Medulla oblongata (tissue), 1 donor: ENCODE data around the gene NKD2.
"Not testable (repeated sequence)": the region's sequence is repeated elsewhere in the genome, so short reads cannot be mapped to it uniquely, and the experiment has no call there.

Experiments
- DNase-seq: peaks from one replicate; pipeline ENCODE4 v3.0.0-alpha.2; 2015; ENCODE audit errors: extremely low spot score

NKD2 gene

DNA sequence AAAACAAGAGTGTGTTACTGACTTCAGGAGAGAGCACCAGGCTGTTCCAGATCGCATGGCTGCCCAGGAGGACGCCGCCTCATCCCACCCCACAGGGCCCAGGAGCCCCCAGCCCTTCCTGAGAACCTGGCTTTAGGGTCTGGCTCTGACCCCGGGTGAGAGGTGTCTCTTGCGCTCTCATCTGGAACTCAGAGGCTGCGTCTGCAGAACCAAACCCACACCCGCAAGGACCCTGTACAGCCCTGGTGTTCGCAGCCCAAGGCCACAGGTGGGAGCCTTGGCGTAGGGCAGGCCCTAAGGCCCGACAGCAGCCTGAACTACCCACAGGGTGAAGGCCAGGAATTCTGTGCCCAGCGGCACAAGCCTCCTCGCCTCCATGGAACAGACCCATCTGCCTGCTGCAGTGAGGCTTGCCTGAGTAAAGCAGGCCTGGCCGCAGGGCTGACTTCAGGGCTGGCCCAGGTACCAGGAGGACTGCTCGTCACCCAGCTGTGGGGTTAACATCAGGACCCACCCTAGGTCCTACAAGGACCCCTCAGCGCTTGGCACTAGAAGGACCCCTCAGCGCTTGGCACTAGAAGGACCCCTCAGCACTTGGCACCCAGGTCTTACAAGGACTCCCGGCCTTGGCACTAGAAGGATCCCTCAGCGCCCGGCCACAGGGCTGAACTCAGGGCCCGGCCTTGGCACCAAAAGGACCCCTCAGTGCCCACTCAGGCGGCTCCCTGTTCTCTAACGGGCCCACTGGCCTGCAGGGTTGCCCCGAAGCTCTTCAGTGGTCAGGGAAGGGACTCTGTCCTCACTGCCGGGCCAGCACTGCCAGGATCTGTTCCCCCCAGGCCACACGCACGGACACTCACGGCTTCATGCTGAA, 48.2 kb downstream of the NKD2 start:
- no peak for DNase-seq

DNA sequence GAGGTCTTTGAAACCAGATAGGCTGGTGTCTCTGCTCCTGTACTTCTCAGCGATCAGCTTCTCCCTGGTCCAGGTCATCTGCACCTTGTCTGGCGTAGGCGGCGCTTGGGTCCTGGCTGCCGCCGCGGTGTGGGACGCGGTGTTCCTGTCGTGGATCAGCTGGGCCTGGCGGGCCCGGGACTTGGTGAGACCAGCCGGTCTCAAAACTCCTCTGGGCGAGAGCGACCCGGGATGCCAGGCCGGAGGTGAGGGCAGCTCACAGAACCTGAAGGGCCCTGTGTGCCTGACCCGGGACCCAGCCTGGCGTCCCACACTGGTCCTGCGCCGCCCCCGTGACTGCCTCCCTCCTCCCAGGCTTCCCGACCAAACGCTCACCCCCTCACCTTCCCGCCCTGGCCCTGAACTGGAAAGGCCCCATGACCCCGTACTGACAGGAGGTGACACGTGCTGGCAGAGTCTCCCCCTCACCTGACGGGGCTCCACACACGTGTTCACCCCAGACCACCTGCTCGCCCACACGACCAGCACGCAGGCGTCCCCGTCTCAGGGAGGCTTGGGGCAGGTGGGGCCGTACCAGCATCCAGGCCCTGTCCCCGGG, 49.0 kb downstream of the NKD2 start:
- no peak for DNase-seq

DNA sequence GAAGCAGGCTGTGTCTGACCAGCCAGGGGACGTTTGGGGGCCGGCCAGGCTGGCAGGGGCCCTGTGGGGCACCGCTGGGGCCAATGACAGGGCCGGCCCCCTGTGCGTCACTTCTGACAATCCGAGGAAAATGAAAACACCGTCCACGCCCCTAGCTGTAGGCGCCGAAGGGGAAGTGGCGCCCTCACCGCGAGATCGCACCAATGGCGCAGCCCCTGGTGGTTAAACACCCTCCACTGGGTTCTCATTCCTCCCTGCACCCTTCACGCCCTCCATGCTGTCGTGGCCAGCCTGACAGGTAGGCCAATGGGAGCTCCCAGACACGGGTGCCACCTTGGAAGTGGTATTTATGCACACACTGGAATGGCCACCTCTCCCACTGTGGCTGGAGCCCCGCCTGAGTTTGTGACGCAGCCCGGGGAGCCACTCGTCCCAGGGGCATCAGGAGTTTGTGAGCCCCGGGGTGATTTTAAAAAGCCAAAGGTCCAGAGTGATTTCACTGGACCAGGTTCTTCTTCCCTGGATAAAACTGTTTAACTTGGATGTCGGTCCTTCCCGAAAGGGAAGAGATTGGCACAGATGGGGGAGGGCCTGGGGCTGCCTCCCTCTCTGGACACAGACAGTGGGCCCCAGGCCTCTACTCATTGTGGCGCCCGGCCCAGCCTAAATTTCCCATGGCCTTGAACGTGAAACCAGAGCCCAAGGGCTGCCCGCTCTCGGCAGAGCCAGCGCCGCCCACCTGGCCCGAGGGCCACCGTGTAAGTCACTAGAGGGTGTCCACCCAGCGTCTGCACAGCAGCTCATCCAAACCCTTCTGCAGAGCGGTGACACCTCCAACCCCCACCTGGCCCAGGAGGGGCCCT, 49.7 kb downstream of the NKD2 start:
- DNase-seq = no peak

DNA sequence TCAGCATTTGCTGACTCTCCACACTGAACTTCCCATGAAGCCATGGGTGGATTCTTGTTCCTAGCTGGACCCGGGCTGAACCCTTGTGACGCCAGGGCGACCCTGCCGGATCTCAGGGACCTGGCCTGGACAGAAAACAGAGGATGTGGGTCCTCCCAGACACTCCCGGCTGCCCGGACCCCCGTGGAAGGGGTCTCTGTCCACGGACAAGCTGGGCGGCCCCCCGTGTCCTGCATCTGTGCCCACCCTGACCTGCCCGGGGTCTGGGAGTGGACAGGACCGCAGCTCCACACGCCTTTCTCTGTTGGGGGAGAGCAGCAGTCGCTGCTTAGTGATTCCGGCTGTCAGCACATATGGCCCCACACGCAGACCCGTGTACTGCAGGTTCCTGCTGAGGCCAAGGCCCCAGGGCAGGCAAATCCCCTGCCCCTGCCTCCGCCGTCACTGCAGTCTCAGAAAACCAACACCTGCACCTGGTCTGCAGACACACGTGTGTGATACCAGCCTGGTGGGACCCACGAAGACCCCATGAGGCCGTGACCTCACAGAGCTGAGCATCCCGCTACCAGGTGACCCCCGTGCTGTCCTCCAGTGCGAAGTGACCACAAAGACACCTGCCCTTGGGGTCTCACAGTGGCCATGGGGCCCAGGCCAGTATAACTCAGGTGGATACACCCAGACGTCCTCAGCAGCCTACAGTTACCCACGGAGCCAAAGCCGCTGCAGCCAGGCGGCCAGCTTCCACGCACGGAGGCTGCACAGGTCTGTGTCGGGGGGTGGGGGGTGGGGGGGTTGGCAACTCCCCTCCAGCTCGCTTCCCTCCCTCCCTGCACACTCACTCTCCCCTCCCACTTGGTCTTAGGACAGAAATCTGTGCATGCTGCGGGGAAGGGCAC, 50.6 kb downstream of the NKD2 start:
- no peak for DNase-seq

DNA sequence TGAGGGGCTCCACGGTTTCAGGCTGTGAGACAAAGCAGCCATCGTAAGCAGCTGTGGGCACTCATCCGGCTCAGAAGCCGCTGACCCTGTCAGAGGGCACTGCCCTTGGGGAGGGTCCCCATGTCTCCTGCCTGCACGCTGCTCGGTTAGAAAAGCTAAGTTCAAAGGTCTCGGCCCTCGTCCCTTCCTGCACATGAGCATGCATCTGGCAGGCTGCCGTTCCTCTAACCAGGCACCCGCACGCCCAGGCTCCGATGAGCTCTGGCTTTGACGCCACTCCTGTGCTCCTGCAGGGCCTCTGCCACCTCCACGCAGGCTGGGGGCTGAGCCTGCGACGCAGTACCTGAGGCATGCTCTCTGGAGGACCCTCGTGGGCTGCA, 51.3 kb downstream of the NKD2 start:
- no peak for DNase-seq

DNA sequence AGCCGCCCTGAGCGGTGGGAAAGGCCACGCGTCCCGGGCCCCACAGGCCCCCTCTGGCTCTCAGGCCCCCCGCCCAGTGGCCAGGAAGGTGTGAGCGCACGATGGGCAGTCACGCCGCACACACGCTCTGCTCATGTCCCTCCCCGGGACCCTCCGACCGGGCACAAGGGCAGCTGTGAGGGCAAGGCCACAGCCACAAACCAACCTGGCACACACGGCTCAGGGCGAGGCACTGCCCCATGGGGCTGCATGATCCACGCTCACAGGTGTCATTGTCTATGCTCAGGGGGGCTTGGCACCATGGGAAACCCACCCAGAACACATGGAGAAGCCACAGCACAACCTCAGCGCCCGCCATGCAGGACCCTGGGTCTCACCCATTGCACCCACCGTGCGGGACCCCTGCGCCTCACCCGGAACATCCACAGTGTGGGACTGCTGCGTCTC, 52.0 kb downstream of the NKD2 start:
- no peak for DNase-seq

DNA sequence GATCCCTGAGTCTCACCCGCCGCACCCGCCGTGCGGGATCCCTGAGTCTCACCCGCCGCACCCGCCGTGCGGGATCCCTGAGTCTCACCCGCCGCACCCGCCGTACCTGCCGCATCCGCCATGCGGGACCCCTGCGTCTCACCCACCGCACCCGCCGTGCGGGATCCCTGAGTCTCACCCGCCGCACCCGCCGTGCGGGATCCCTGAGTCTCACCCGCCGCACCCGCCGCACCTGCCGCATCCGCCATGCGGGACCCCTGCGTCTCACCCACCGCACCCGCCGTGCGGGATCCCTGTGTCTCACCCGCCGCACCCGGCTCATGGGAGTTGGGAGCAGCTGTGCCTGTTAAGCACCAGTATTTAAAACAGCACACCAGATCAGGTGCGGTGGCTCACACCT, 52.7 kb downstream of the NKD2 start:
- not testable (repeated sequence) for DNase-seq

DNA sequence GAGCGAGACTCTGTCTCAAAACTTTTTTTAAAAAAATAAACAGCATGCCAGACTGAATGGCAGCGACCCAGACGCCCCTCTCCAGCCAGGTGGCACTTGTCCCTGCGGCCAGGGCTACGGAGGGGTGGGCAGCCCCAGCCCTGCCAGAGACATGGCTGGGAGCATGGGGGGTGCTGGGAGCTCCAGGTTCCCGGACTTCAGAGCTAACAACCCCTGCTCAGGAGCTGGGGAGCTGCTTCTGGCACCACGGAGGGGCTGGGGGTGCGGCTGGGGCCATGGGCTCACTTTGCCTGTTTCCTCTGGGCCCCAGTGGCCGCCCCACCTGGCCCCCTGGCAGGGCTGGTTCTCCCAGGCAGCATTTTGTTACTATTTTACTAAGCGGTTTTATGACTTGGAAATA, 53.3 kb downstream of the NKD2 start:
- DNase-seq = no peak

DNA sequence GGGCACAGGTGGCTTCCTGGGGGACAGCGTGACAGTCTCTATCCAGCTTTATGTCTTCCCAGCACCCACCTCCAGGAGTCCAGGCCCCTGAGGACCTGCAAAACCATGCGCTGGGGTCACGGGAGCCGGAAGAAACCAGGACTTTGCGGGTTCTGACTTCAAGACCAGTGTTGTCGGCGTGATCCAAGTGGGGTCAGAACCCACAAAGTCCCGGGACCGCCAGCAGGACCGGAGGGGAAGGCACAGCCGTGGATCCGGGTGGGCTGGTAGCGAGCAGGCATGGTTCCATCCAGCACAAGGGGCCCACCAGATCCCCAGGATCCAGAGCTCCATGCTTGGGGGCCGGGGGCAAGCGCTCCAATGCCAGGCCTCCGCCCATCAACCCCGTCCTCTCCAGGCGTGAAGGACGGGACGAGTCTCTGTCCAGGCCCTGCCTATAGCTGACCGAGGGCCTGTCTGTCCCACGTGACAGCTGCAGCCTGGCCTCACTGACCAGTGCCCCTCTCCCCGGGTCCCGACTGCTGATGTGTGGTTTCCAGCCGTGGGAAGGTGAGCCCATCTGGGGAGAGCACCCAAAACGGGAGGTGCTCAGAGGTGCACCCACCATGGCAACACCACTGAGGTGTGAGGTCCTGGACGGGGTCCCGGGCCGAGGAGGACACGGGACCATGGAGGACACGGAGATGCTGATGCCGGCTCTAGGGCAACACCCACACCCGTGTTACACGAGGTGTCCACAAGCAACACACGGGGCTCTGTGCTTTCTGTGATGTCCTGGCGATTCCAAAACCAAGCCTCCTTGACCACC, 54.4 kb downstream of the NKD2 start:
- no peak for DNase-seq

DNA sequence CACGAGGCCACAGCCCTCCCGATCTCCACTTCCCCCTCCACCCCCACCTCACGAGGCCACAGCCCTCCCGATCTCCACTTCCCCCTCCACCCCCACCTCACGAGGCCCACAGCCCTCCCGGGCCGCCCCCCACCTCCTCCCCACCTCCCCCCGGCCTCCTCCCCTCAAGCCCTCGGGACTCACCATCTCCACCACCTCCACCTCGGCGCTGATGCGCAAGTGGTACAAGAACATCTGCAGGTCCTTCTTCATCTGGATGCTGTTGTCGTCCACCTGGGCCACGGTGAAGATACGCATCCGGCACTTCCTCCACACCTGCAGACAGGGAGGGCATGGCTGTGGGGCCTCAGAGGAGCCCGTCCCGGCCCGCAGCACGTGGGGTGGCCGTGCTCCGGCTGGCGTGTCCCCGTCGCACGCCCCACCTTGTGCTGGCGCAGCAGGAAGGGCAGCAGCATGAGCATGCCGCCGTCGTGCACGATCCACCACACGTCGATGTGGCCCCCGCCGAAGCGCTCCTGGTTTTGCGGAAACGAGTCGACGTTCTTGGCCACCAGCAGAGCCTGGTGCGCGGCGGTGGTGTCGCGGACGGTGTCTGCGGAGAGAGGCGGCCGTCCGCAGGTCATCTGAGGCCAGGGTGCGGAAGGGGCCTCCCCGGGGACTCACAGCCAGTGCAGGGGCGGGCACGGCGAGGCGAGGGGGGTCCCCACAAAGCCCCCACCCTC, 55.2 kb downstream of the NKD2 start:
- no peak for DNase-seq

DNA sequence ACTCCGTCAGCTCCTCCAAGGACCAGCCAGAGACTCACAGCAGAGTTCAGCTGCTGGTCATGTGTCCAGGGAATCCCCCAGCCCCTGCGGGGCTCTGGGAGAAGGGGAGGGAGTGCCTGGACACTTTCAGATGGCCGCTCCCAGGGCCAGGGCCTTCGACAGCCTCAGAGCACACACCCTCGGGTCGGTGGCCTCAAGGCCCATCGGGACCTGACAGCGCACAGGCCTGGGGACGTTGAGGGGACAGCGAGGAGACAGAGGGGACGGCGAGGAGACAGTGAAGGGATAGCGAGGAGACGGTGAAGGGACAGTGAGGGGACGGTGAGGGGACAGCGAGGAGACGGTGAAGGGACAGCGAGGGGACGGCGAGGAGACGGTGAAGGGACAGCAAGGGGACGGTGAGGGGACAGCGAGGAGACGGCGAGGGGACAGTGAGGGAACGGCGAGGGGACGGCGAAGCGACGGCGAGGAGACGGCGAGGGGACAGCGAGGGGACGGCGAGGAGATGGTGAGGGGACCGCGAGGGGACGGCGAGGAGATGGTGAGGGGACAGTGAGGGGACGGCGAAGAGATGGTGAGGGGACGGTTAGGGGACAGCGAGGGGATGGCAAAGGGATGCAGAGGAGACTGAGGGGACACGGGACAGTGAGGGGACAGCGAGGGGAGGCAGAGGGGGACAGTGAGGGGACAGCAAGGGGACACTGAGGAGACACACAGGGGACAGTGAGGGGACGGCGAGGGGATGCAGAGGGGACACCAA, 56.0 kb downstream of the NKD2 start:
- DNase-seq = no peak

DNA sequence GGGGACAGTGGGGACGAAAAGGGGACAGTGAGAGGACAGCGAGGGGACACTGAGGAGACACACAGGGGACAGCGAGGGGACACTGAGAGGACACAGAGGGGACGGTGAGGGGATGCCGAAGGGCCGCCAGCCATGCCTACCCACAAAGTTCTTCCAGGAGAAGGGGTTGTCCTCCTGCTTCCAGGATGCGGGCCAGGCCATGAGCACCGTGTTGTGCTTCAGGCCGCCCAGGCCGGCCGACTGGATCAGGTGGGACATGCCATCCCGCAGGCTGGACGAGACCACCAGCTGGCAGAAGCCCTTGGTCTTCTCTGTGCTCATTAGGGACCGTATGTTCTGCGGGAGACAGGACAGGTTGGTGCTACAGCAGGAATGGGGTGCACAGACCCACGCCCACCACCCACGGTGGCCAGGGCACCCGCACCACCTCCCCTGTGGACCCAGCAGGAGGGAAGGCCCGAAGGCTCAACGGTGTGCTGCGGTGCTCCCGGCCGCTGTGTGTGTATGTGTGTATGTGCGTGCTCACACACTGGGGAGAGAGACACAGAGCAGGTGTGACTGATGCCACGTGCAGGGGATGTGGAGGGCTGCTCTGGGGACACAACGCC, 56.6 kb downstream of the NKD2 start:
- no peak for DNase-seq

DNA sequence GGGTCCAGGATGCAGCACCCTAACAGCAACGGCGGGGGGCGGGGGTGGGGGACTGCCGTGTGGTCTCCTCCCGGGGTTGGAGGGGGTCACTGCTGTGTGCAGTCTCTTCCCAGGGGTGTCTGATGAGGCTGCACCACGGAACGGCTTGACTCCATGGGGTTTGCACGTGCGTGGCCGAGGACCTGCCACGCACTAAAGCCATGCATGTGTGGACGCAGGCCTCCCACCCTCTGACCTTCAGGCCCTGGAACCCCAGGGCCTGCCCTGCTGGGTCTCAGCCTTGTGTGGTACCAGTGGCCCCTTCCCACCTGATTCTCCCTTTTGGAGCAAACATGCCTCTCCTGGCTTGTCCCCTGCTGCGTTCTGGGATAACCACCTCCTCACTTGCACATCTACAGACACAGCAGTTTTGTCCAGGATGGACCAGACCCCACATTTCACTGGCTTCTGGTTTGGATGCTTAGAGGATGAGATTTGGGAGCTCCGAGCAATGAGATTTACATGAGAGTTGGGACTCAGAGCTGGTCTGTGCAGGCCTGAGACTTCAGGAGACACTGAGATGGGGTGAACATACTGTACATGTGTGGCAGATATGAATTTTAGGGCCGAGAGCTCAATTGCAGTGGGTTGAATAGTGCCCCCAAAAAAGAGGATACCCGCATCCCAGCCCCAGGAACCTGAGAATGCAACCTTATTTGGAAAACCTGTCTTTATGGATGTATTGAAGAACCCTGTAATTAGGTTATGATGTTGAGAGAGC, 57.5 kb downstream of the NKD2 start:
- no peak for DNase-seq

DNA sequence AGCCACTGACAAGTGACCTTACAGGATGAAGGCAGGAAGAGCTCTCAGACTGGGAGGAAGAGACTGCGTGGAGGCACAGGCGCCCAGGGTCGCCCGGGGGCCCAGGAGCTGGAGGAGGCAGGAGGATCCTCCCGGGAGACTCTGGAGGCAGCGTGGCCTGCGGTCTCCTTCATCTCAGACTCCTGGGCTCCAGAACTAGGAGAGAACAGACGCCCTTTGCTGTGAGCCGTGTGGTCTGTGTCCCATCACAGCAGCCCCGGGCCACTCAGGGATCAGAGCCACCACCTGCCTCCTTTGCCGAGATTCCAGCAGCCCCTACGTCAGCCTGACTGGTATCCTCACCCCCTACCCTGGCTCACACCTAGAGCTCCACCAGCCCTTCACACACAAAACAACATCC, 58.1 kb downstream of the NKD2 start:
- no peak for DNase-seq

DNA sequence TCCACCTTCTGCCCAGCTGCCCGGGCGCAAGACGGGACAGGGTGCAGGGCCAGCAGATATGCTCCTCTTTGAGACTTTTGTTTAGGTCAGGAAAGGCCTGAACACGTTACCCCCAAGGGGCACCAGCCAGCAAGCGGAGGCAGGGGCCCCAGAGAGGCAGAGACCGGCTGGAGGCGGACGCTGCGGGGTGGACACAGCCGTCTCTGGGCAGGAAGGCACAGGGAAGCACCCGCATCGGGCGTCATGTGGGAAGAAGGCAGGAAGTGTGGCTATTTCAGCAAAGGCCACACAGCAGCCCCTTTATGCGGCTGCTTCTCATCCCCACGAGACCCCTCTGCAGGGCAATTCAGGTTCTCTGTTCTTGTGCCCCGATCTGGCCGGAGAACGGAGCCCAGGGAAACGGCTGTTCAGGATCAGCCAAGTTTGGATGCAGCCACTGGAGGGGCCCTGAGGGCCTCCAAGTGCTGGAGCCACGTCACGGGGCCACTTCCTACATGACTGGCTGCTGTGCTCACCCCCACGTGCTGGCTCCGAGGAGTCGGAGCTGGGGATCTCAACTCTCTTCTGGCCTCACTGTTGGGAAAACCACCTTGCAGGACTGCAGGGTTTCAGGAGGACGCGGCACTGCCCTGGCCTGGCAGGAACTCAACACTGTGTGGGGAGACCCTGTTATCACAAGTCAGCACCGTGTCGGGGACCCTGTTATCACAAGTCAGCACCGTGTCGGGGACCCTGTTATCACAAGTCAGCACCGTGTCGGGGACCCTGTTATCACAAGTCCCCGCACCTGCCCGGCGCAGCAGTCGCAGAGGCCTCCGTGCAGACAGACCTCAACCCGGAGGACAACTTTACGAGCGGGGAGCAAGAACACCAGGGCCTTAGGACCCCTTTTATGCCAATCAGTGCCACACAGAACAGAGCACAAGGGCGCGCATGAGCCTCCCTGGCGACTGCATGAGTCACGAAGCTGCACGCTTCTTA, 58.8 kb downstream of the NKD2 start:
- DNase-seq = no peak

DNA sequence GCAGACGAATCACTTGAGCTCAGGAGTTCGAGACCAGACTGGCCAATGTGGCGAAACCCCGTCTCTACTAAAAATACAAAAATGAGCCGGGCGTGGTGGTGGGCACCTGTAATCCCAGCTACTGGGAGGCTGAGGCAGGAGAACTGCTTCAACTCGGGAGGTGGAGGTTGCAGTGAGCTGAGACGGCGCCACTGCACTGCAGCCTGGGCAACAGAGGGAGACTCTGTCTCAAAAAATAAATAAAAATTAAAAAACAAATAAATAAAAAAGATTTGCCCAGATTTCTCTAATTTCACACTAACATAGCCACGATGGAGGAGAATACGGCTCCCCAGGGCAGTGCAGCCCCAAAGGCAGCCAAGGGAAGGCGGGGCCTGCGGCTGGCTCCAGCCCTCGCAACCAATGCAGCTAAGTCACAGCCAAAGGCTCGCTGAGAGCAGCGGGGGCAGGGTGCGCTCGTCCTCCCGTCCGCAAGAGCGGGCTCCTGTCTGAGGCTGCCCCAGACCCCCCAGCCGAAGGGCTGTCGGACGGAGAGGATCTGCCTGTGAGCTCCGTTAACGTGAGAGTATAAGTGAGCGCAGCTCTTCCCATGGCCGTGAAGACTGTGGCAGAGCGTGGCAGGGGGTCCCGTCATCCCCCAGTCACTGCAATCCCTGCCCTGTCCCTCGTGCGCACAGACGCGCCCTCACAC, 59.7 kb downstream of the NKD2 start:
- no peak for DNase-seq
